GM10248 (cell line): ENCODE measurements around the gene AGFG2.

ENCODE experiments used
- CTCF ChIA-PET: fragments of 300-600 bp; sonication (Branson Sonifier 250); formaldehyde crosslinking; extraction: SDS; loops from one replicate; lab custom pipeline; 2021; ENCODE audit warnings: antibody characterized with exemption; lab: Yijun Ruan, JAX
- POLR2A ChIA-PET: fragments of 350-650 bp; sonication (Branson Sonifier 250); formaldehyde crosslinking; extraction: SDS; loops from one replicate; lab custom pipeline; 2020; ENCODE audit warnings: antibody characterized with exemption; lab: Yijun Ruan, JAX
- DNase-seq: peaks from one replicate; pipeline ENCODE4 v3.0.0; 2012; ENCODE audit errors: extremely low spot score
- CTCF ChIP-seq: IDR thresholded peaks from 2 replicates; pipeline ENCODE4 v1.5.1; 2012; ENCODE audit warnings: mild to moderate bottlenecking, low read depth; ENCODE audit errors: extremely low read depth, missing control alignments, control extremely low read depth

The AGFG2 gene

GRCh38 chr7:100572281-100572948 lies 33.4 kb downstream of the AGFG2 start:
- no peak for TF ChIP-seq CTCF
- ChIA-PET CTCF (interaction anchor here (0.6 to 2.2 kb wide), 5 partner anchors 8 to 14 kb away, joined by 3 to 13 read pairs (median 7); partner anchors contain the start of genes FBXO24 and LRCH4), POLR2A (no interaction called here)
- no peak for DNase-seq

- CTCF ChIA-PET, result interaction anchor here (0.6 to 2.2 kb wide), 5 partner anchors 9 to 14 kb away, joined by 3 to 13 read pairs (median 7); partner anchors contain the start of genes FBXO24 and LRCH4
- no peak for DNase-seq
- POLR2A ChIA-PET, result no interaction called here
- no peak for TF ChIP-seq CTCF
Measured at GRCh38 chr7:100572949-100573675, 34.1 kb downstream of the AGFG2 start.

GRCh38 chr7:100573691-100574361 lies 34.8 kb downstream of the AGFG2 start, which contains the start of gene SAP25:
TSS of gene SAP25 (minus strand) at chr7:100573900. CDS start at chr7:100573742, 158 bp downstream.
- ChIA-PET POLR2A (no interaction called here), CTCF (interaction anchor here (1.8 to 2.0 kb wide), 2 partner anchors 10 to 12 kb away, joined by 7 to 10 read pairs; partner anchors contain the start of genes FBXO24 and LRCH4)
- DNase-seq, result no peak

GRCh38 chr7:100574362-100575205 lies 35.6 kb downstream of the AGFG2 start:
- TF ChIP-seq CTCF, result no peak
- CTCF ChIA-PET, result no interaction called here
- DNase-seq, result no peak
- POLR2A ChIA-PET, result no interaction called here

More at GRCh38 chr7:100573691-100574361, 34.8 kb downstream of the AGFG2 start, which contains the start of gene SAP25:
- peak; percentile 5 for TF ChIP-seq CTCF

- ChIA-PET POLR2A (no interaction called here), CTCF (no interaction called here)
- no peak for DNase-seq
- TF ChIP-seq CTCF, result no peak
Measured at GRCh38 chr7:100575206-100575631, 36.2 kb downstream of the AGFG2 start.
